Stomach smooth muscle (tissue), 2 donors: Measurements from ENCODE around the gene DGKG.

Experiments
- H3K27ac ChIP-seq: one replicate; pipeline ENCODE4 v1.7.0; 2013; ENCODE audit warnings: mild to moderate bottlenecking, low read length, inconsistent platforms
- H3K27me3 ChIP-seq, 2 donors: one replicate each; pipeline ENCODE4 v1.7.0; 2013; ENCODE audit warnings: low read length in 2 of 2; ENCODE audit not compliant: insufficient read depth in 2 of 2, control insufficient read depth in 1 of 2
- H3K36me3 ChIP-seq, 2 donors: one replicate each; pipeline ENCODE4 v1.7.0; 2013; ENCODE audit warnings: low read length in 2 of 2; ENCODE audit not compliant: control insufficient read depth in 2 of 2, insufficient read depth in 2 of 2
- H3K4me1 ChIP-seq: one replicate; pipeline ENCODE4 v1.7.0; 2013; ENCODE audit warnings: low read length; ENCODE audit not compliant: control insufficient read depth, insufficient read depth
- H3K4me3 ChIP-seq, 2 donors: one replicate each; pipeline ENCODE4 v1.7.0; 2013; ENCODE audit warnings: low read length in 2 of 2
- H3K9ac ChIP-seq, 2 donors: one replicate each; pipeline ENCODE4 v1.7.0; 2013; ENCODE audit warnings: low read length in 2 of 2, mild to moderate bottlenecking in 1 of 2
- H3K9me3 ChIP-seq, 2 donors: one replicate each; pipeline ENCODE4 v1.7.0; 2013; ENCODE audit warnings: low read length in 2 of 2; ENCODE audit not compliant: control insufficient read depth in 2 of 2
- donor health status: healthy.
- donor health status: Pancreatic carcinoma.

The DGKG gene

GRCh38 chr3:186340204-186340603 is 21.8 kb downstream of the DGKG start:
- H3K27ac ChIP-seq: no peak overlapping the region
- H3K9me3 ChIP-seq: no peaks in the 10 kb centered on the region
- H3K4me1 ChIP-seq: no peaks in the 10 kb centered on the region
- no peaks in the 10 kb centered on the region for H3K27me3 ChIP-seq
- H3K4me3 ChIP-seq: no peak overlapping the region
- H3K9ac ChIP-seq: no peak overlapping the region
- no peaks in the 10 kb centered on the region for H3K36me3 ChIP-seq

- Histone ChIP-seq H3K27ac (no peak overlapping the region), H3K27me3 (no peaks in the 10 kb centered on the region)
Measured at GRCh38 chr3:186339180-186339918, 22.7 kb downstream of the DGKG start.

GRCh38 chr3:186333256-186333655 is 28.8 kb downstream of the DGKG start:
- Histone ChIP-seq H3K9ac (no peak overlapping the region), H3K4me3 (no peak overlapping the region), H3K4me1 (peaks cover 3% of the 10 kb centered on the region), H3K36me3 (no peaks in the 10 kb centered on the region), H3K27me3 (no peaks in the 10 kb centered on the region), H3K9me3 (no peaks in the 10 kb centered on the region), H3K27ac (no peak overlapping the region)

More at GRCh38 chr3:186339180-186339918, 22.7 kb downstream of the DGKG start:
- Histone ChIP-seq H3K4me3 (no peak overlapping the region), H3K36me3 (no peaks in the 10 kb centered on the region), H3K4me1 (no peaks in the 10 kb centered on the region), H3K9me3 (no peaks in the 10 kb centered on the region), H3K9ac (no peak overlapping the region)

- Histone ChIP-seq H3K9me3 (no peaks in the 10 kb centered on the region), H3K27me3 (no peaks in the 10 kb centered on the region), H3K36me3 (no peaks in the 10 kb centered on the region), H3K4me3 (no peak overlapping the region), H3K27ac (no peak overlapping the region), H3K9ac (no peak overlapping the region), H3K4me1 (peaks cover 3% of the 10 kb centered on the region)
Measured at GRCh38 chr3:186330772-186331460, 31.1 kb downstream of the DGKG start.

- H3K9ac ChIP-seq: no peak overlapping the region
- no peak overlapping the region for H3K4me3 ChIP-seq
- no peak overlapping the region for H3K27ac ChIP-seq
- peaks cover 3% of the 10 kb centered on the region for H3K4me1 ChIP-seq
- no peaks in the 10 kb centered on the region for H3K36me3 ChIP-seq
- H3K27me3 ChIP-seq: no peaks in the 10 kb centered on the region
- H3K9me3 ChIP-seq: no peaks in the 10 kb centered on the region
Measured at GRCh38 chr3:186329589-186329988, 32.4 kb downstream of the DGKG start.

- Histone ChIP-seq H3K9me3 (no peaks in the 10 kb centered on the region), H3K9ac (no peak overlapping the region), H3K27me3 (no peaks in the 10 kb centered on the region), H3K4me3 (no peak overlapping the region), H3K4me1 (peaks cover 3% of the 10 kb centered on the region), H3K36me3 (no peaks in the 10 kb centered on the region), H3K27ac (no peak overlapping the region)
Measured at GRCh38 chr3:186327912-186328487, 34.0 kb downstream of the DGKG start.

GRCh38 chr3:186322761-186323160 is 39.3 kb downstream of the DGKG start:
- Histone ChIP-seq H3K36me3 (peaks cover 19 to 20% of the 10 kb centered on the region in 2 donors), H3K27me3 (no peaks in the 10 kb centered on the region), H3K4me3 (no peak overlapping the region), H3K9ac (no peak overlapping the region), H3K9me3 (no peaks in the 10 kb centered on the region), H3K27ac (no peak overlapping the region), H3K4me1 (no peaks in the 10 kb centered on the region)

GRCh38 chr3:186321746-186322145 is 40.3 kb downstream of the DGKG start:
- Histone ChIP-seq H3K36me3 (peaks cover 24% of the 10 kb centered on the region in 2 donors), H3K4me1 (no peaks in the 10 kb centered on the region)

GRCh38 chr3:186320862-186321568 is 41.0 kb downstream of the DGKG start:
- Histone ChIP-seq H3K27me3 (no peaks in the 10 kb centered on the region), H3K36me3 (peaks cover 24 to 25% of the 10 kb centered on the region in 2 donors), H3K9ac (no peak overlapping the region), H3K27ac (no peak overlapping the region), H3K4me3 (no peak overlapping the region), H3K9me3 (no peaks in the 10 kb centered on the region), H3K4me1 (no peaks in the 10 kb centered on the region)

More at GRCh38 chr3:186321746-186322145, 40.3 kb downstream of the DGKG start:
- Histone ChIP-seq H3K9ac (no peak overlapping the region), H3K27me3 (no peaks in the 10 kb centered on the region), H3K4me3 (no peak overlapping the region), H3K27ac (no peak overlapping the region), H3K9me3 (no peaks in the 10 kb centered on the region)

GRCh38 chr3:186319945-186320344 is 42.1 kb downstream of the DGKG start:
- no peaks in the 10 kb centered on the region for H3K9me3 ChIP-seq

More at GRCh38 chr3:186319945-186320344, 42.1 kb downstream of the DGKG start:
- H3K27ac ChIP-seq: no peak overlapping the region
- no peaks in the 10 kb centered on the region for H3K27me3 ChIP-seq
- no peaks in the 10 kb centered on the region for H3K4me1 ChIP-seq
- no peak overlapping the region for H3K9ac ChIP-seq
- peaks cover 26 to 32% of the 10 kb centered on the region in 2 donors for H3K36me3 ChIP-seq
- no peak overlapping the region for H3K4me3 ChIP-seq
